Measurements from ENCODE around the gene FAM25A.

Gene FAM25A

GRCh38 chr10:87030912-87031635, 11.0 kb downstream of the FAM25A start:
- no peaks in the 10 kb centered on the region for H3K27me3 ChIP-seq (ENCODE audit: insufficient read depth, low read length)
- no peak overlapping the region for H2AFZ ChIP-seq (ENCODE audit: low read length)
- H3K9me2 ChIP-seq (ENCODE audit: low read depth, low read length) = no peaks in the 10 kb centered on the region
- no peaks in the 10 kb centered on the region for H3K79me2 ChIP-seq (ENCODE audit: insufficient read depth, low read length)
- no peaks in the 10 kb centered on the region for H3K4me1 ChIP-seq (ENCODE audit: insufficient read depth, low read length, severe bottlenecking)
- H3K36me3 ChIP-seq (ENCODE audit: insufficient read depth, low read length) = no peaks in the 10 kb centered on the region; the same call in 1 of the 2 replicates
- H3K4me2 ChIP-seq (ENCODE audit: low read length) = no peak overlapping the region
- H3K9ac ChIP-seq (ENCODE audit: low read length) = no peak overlapping the region
- no peaks in the 10 kb centered on the region for H4K20me1 ChIP-seq (ENCODE audit: insufficient read depth, low read length)
- no peak overlapping the region for H3K27ac ChIP-seq (ENCODE audit: low read depth, low read length, poor library complexity, severe bottlenecking)
- H3K4me3 ChIP-seq (ENCODE audit: low read depth, low read length, poor library complexity, severe bottlenecking) = no peak overlapping the region
- no peaks in the 10 kb centered on the region for H3F3A ChIP-seq (ENCODE audit: insufficient read depth, low read length)
- TF ChIP-seq EZH2 (IDR thresholded peaks at IDR 0.05; ENCODE audit: borderline replicate concordance, low read length) (no peak), CTCF (IDR thresholded peaks at IDR 0.05; ENCODE audit: low read length) (no peak)
- H3K9me3 ChIP-seq (ENCODE audit: low read length) = no peaks in the 10 kb centered on the region

DNA sequence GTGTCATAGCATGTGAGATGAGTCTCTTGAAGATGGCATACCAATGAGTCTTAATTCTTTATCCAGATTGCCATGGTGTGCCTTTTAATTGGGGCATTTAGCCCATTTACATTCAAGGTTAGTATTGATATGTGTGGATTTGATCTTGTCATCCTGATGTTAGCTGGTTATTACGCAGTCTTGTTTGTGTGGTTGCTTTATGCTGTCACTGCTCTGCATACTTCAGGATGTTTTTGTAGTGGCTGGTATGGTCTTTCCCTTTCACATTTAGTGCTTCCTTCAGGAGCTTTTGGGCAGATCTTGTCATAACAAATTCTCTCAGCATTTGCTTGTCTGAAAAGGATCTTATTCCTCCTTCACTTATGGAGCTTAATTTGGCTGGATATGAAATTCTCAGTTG, 16.5 kb downstream of the FAM25A start:
- Histone ChIP-seq H3K27ac (ENCODE audit: low read depth, low read length, poor library complexity, severe bottlenecking) (no peak overlapping the region), H3F3A (ENCODE audit: insufficient read depth, low read length) (no peaks in the 10 kb centered on the region), H4K20me1 (ENCODE audit: insufficient read depth, low read length) (no peaks in the 10 kb centered on the region), H3K27me3 (ENCODE audit: insufficient read depth, low read length) (no peaks in the 10 kb centered on the region), H3K9me3 (ENCODE audit: low read length) (no peaks in the 10 kb centered on the region), H3K9ac (ENCODE audit: low read length) (no peak overlapping the region), H3K4me2 (ENCODE audit: low read length) (no peak overlapping the region), H2AFZ (ENCODE audit: low read length) (no peak overlapping the region), H3K4me1 (ENCODE audit: insufficient read depth, low read length, severe bottlenecking) (no peaks in the 10 kb centered on the region), H3K36me3 (ENCODE audit: insufficient read depth, low read length) (no peaks in the 10 kb centered on the region), H3K4me3 (ENCODE audit: low read depth, low read length, poor library complexity, severe bottlenecking) (no peak overlapping the region), H3K79me2 (ENCODE audit: insufficient read depth, low read length) (no peaks in the 10 kb centered on the region), H3K9me2 (ENCODE audit: low read depth, low read length) (no peaks in the 10 kb centered on the region)
- TF ChIP-seq EZH2 (IDR thresholded peaks at IDR 0.05; ENCODE audit: borderline replicate concordance, low read length) (no peak), CTCF (IDR thresholded peaks at IDR 0.05; ENCODE audit: low read length) (no peak)

DNA sequence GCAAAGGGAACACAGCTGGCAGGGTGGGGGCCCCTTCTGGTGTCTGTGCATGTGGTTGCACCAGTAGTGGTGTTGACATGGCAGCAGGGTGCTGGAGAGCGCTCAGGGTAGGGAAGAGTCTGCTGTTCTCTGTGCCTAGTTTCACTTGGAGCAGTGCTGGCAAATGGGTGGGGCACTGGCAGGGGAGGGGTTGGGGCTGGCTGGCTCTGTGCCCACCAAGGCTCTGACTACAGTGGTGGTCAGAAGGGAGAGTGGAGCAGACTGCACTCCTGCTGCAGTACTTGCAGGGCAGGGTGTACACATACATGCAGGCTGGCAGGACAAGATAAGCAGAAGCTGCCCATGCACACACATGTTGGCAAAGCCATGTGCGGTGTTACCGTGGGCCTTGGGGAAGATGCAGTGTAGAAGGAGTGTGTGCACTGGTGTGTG, 18.2 kb downstream of the FAM25A start:
- H3K79me2 ChIP-seq (ENCODE audit: insufficient read depth, low read length) = no peaks in the 10 kb centered on the region
- H2AFZ ChIP-seq (ENCODE audit: low read length) = no peak overlapping the region

More for the DNA sequence above, 18.2 kb downstream of the FAM25A start:
- Histone ChIP-seq H3F3A (ENCODE audit: insufficient read depth, low read length) (no peaks in the 10 kb centered on the region), H3K36me3 (ENCODE audit: insufficient read depth, low read length) (no peaks in the 10 kb centered on the region), H3K4me1 (ENCODE audit: insufficient read depth, low read length, severe bottlenecking) (no peaks in the 10 kb centered on the region), H3K9me3 (ENCODE audit: low read length) (no peaks in the 10 kb centered on the region), H3K27ac (ENCODE audit: low read depth, low read length, poor library complexity, severe bottlenecking) (no peak overlapping the region), H3K9ac (ENCODE audit: low read length) (no peak overlapping the region), H4K20me1 (ENCODE audit: insufficient read depth, low read length) (no peaks in the 10 kb centered on the region), H3K4me2 (ENCODE audit: low read length) (no peak overlapping the region), H3K4me3 (ENCODE audit: low read depth, low read length, poor library complexity, severe bottlenecking) (no peak overlapping the region), H3K9me2 (ENCODE audit: low read depth, low read length) (no peaks in the 10 kb centered on the region), H3K27me3 (ENCODE audit: insufficient read depth, low read length) (no peaks in the 10 kb centered on the region)
- TF ChIP-seq CTCF (IDR thresholded peaks at IDR 0.05; ENCODE audit: low read length) = no peak
- no peak for TF ChIP-seq EZH2 (IDR thresholded peaks at IDR 0.05; ENCODE audit: borderline replicate concordance, low read length)

Measured in OCI-LY1 (cell line).